Measurements from ENCODE around the gene TMCC3.

TMCC3 gene

GRCh38 chr12:94525951-94526350 lies 124.4 kb downstream of the TMCC3 start:
- no peak for DNase-seq
